ENCODE measurements around the gene QSOX1. TPM values are rescaled to one million over a fixed set of nuclear protein-coding genes. Genes with fewer than 3 reads are reported as not detected.
"Not testable (repeated sequence)": the region's sequence is repeated elsewhere in the genome, so short reads cannot be mapped to it uniquely, and the experiment has no call there.

The QSOX1 gene
- total RNA-seq, 2 donors from 2014 or later: 395 to 450 TPM

- Histone ChIP-seq H3K9me3 (no peaks in the 10 kb centered on the region), H3K4me3 (no peak overlapping the region), H3K27me3 (no peaks in the 10 kb centered on the region), H3K9ac (ENCODE audit: low read depth in 2 of 2, low read length in 2 of 2) (no peak overlapping the region), H3K4me1 (no peaks in the 10 kb centered on the region), H3K27ac (no peak overlapping the region), H3K36me3 (peaks cover 5% of the 10 kb centered on the region)
- no peak for DNase-seq
- no peak for TF ChIP-seq CTCF (IDR thresholded peaks at IDR 0.05)
- intact Hi-C loops (cut with DNase I): no loop called here
These were observed 44.3 kb downstream of the QSOX1 start for GRCh38 chr1:180199018-180199417.

DNA sequence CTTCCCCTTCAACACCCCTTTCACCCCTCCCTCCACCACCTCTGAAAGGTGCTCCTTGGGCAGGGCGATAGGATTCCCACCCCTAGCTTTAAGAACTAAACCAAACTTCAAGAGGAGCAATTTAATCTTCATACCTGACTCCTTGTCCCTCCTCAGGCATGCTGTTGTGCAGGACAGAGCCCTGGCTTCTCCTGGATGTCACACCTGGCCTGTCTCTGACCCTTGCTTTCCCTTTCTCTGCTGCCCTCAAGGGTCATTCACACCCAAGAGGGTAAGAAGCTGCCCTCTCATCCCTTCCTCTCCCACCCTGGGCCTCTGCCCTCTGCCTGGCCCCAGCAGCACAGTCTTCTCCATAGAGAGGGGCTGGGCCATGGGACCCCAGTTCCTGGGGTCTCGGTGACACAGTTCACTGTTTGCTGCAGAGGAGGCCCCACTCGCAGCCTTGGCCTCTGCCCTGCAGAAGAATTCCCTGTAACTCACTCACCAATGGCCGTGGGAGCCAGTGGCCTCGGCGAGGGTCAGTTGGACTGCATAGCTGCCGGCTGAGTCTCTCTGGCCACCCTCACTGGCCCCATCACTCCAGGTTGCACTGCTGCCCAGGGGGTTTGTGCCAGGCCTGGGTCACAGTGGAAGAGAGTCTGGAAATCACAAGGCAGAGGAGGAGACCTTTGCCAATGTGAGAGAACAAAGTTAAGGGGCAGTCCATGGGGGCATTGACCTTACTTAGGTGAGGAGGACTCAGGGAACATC is 47.0 kb downstream of the QSOX1 start:
- no peak for TF ChIP-seq CTCF (IDR thresholded peaks at IDR 0.05)
- intact Hi-C loops (cut with DNase I): no loop called here
- no peaks in the 10 kb centered on the region for H3K9me3 ChIP-seq
- no peak overlapping the region for H3K9ac ChIP-seq (ENCODE audit: low read depth in 2 of 2, low read length in 2 of 2)
- DNase-seq: no peak
- H3K4me3 ChIP-seq: no peak overlapping the region
- no peaks in the 10 kb centered on the region for H3K27me3 ChIP-seq
- no peaks in the 10 kb centered on the region for H3K4me1 ChIP-seq
- H3K27ac ChIP-seq: no peak overlapping the region
- H3K36me3 ChIP-seq: peaks cover 2% of the 10 kb centered on the region

DNA sequence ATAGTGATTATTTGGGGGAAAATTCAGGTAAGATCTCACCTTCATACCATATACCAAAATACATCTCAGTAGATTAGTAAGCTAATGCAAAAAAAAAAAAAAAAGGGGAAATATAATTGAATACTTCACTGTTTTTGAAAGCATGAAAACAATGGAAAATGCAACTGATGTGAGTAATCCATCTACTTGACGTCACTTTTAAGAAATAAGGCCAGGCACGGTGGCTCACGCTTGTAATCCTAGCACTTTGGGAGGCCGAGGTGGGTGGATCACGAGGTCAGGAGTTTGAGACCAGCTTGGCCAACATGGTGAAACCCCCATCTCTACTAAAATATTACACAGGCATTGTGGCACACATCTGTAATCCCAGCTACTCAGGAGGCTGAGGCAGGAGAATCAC is 47.9 kb downstream of the QSOX1 start:
- H3K27me3 ChIP-seq; H3K27ac ChIP-seq; H3K9ac ChIP-seq (ENCODE audit: low read depth in 2 of 2, low read length in 2 of 2); DNase-seq; H3K36me3 ChIP-seq; H3K4me3 ChIP-seq; H3K4me1 ChIP-seq; intact Hi-C loops (cut with DNase I); H3K9me3 ChIP-seq: not testable (repeated sequence)

- no peaks in the 10 kb centered on the region for H3K4me1 ChIP-seq
- no peak overlapping the region for H3K4me3 ChIP-seq
- TF ChIP-seq CTCF (IDR thresholded peaks at IDR 0.05): no peak
- no peak for DNase-seq
- no peaks in the 10 kb centered on the region for H3K9me3 ChIP-seq
- H3K27ac ChIP-seq: no peak overlapping the region
- H3K9ac ChIP-seq (ENCODE audit: low read depth in 2 of 2, low read length in 2 of 2): no peak overlapping the region
- no peaks in the 10 kb centered on the region for H3K27me3 ChIP-seq
- intact Hi-C loops (cut with DNase I): no loop called here
- H3K36me3 ChIP-seq: no peaks in the 10 kb centered on the region
These were observed 49.6 kb downstream of the QSOX1 start for GRCh38 chr1:180204231-180204630.

GRCh38 chr1:180206581-180206980 is 51.9 kb downstream of the QSOX1 start:
- Histone ChIP-seq H3K36me3 (no peaks in the 10 kb centered on the region), H3K4me1 (no peaks in the 10 kb centered on the region), H3K27ac (no peak overlapping the region), H3K9me3 (no peaks in the 10 kb centered on the region), H3K9ac (ENCODE audit: low read depth in 2 of 2, low read length in 2 of 2) (no peak overlapping the region), H3K27me3 (no peaks in the 10 kb centered on the region), H3K4me3 (no peak overlapping the region)
- no peak for TF ChIP-seq CTCF (IDR thresholded peaks at IDR 0.05)
- DNase-seq: no peak
- intact Hi-C loops (cut with DNase I): no loop called here

GRCh38 chr1:180208264-180208663 is 53.6 kb downstream of the QSOX1 start:
- Histone ChIP-seq H3K4me1 (no peaks in the 10 kb centered on the region), H3K36me3 (no peaks in the 10 kb centered on the region), H3K27ac (no peak overlapping the region), H3K9ac (ENCODE audit: low read depth in 2 of 2, low read length in 2 of 2) (no peak overlapping the region), H3K4me3 (no peak overlapping the region), H3K27me3 (no peaks in the 10 kb centered on the region), H3K9me3 (no peaks in the 10 kb centered on the region)
- no peak for DNase-seq
- no peak for TF ChIP-seq CTCF (IDR thresholded peaks at IDR 0.05)
- intact Hi-C loops (cut with DNase I): no loop called here
